Measurements from ENCODE around the gene NIT2. TPM values are rescaled to one million over a fixed set of nuclear protein-coding genes. Genes with fewer than 3 reads are reported as not detected.

NIT2 gene
- total and polyA plus RNA-seq, 3 donors from 2014 or later: 21.7 to 29.1 (median 22.9) TPM

- Histone ChIP-seq H3K27ac (no peak overlapping the region), H3K27me3 (no peaks in the 10 kb centered on the region), H3K9me3 (no peaks in the 10 kb centered on the region), H3K36me3 (ENCODE audit: low read depth, missing control alignments) (no peaks in the 10 kb centered on the region), H3K4me1 (no peaks in the 10 kb centered on the region), H3K4me3 (no peak overlapping the region)
- TF ChIP-seq POLR2A (IDR thresholded peaks at IDR 0.05): no peak
- TF ChIP-seq CTCF (IDR thresholded peaks at IDR 0.05): no peak
- 82 to 84% methylated on average over 4 of the region's 4 CpGs for WGBS, 2 donors
- DNase-seq: no peak
- intact Hi-C loops (cut with DNase I; ENCODE audit: low total_unique reads): no loop called here
These were observed 4.6 kb upstream of the NIT2 start for GRCh38 chr3:100329800-100330489.

- H3K36me3 ChIP-seq (ENCODE audit: low read depth, missing control alignments): no peaks in the 10 kb centered on the region
- 91% methylated on average over 5 of the region's 5 CpGs for WGBS, 2 donors
- TF ChIP-seq CTCF (IDR thresholded peaks at IDR 0.05): no peak
- TF ChIP-seq POLR2A (IDR thresholded peaks at IDR 0.05): no peak
- H3K27me3 ChIP-seq: no peaks in the 10 kb centered on the region
- H3K4me3 ChIP-seq: no peak overlapping the region
- H3K9me3 ChIP-seq: no peaks in the 10 kb centered on the region
- peaks cover 6% of the 10 kb centered on the region for H3K4me1 ChIP-seq
- intact Hi-C loops (cut with DNase I; ENCODE audit: low total_unique reads): no loop called here
- H3K27ac ChIP-seq: no peak overlapping the region
- no peak for DNase-seq
These were observed 3.9 kb upstream of the NIT2 start for GRCh38 chr3:100330651-100331050.

GRCh38 chr3:100331660-100332059 lies 2.9 kb upstream of the NIT2 start:
- WGBS, 2 donors: 87 to 93% methylated on average over 4 of the region's 4 CpGs
- intact Hi-C loops (cut with DNase I; ENCODE audit: low total_unique reads): no loop called here
- DNase-seq: no peak
- Histone ChIP-seq H3K27ac (no peak overlapping the region), H3K4me3 (no peak overlapping the region), H3K9me3 (no peaks in the 10 kb centered on the region), H3K36me3 (ENCODE audit: low read depth, missing control alignments) (no peaks in the 10 kb centered on the region), H3K4me1 (peaks cover 8% of the 10 kb centered on the region), H3K27me3 (no peaks in the 10 kb centered on the region)
- TF ChIP-seq POLR2A (IDR thresholded peaks at IDR 0.05): no peak
- no peak for TF ChIP-seq CTCF (IDR thresholded peaks at IDR 0.05)

- TF ChIP-seq POLR2A (IDR thresholded peaks at IDR 0.05) (no peak), CTCF (IDR thresholded peaks at IDR 0.05) (no peak)
- Histone ChIP-seq H3K36me3 (ENCODE audit: low read depth, missing control alignments) (no peaks in the 10 kb centered on the region), H3K27me3 (no peaks in the 10 kb centered on the region), H3K9me3 (no peaks in the 10 kb centered on the region), H3K4me1 (peaks cover 8% of the 10 kb centered on the region), H3K27ac (no peak overlapping the region), H3K4me3 (no peak overlapping the region)
- intact Hi-C loops (cut with DNase I; ENCODE audit: low total_unique reads): no loop called here
- no peak for DNase-seq
These were observed 1.5 kb upstream of the NIT2 start for GRCh38 chr3:100333051-100333450.

- H3K36me3 ChIP-seq (ENCODE audit: low read depth, missing control alignments): no peaks in the 10 kb centered on the region
- 22 to 25% methylated on average over 14 of the region's 14 CpGs for WGBS, 2 donors
- no peaks in the 10 kb centered on the region for H3K9me3 ChIP-seq
- intact Hi-C loops (cut with DNase I; ENCODE audit: low total_unique reads): no loop called here
- H3K27ac ChIP-seq: peak overlapping the region; percentile 51 to 88
- peak; percentile 17 for DNase-seq
- H3K4me1 ChIP-seq: peaks cover 8% of the 10 kb centered on the region
- peak overlapping the region; percentile 63 to 78 for H3K4me3 ChIP-seq
- H3K27me3 ChIP-seq: no peaks in the 10 kb centered on the region
- TF ChIP-seq CTCF (IDR thresholded peaks at IDR 0.05) (no peak), POLR2A (IDR thresholded peaks at IDR 0.05) (no peak)
These were observed 528 bp upstream of the NIT2 start for GRCh38 chr3:100333970-100334487.
